Naive thymus-derived CD8-positive, alpha-beta T cell (primary cell): ENCODE results near the gene RNF13. TPM values are rescaled to one million over a fixed set of nuclear protein-coding genes. Genes with fewer than 3 reads are reported as not detected.
A peak's percentile ranks its signal among the peaks of the same experiment; 100 is the strongest.

Source experiments
- ATAC-seq, 2 donors: fragments of 150-1000 bp; cut with Tn5 transposase in 1 of 2; sonication (Bioruptor Pico), chemical (Tn5 transposase) in 1 of 2; 1 replicate in 1 of 2; 2 replicates in 1 of 2; pipeline ENCODE4 v1.10.0; 2021; ENCODE audit warnings: mild to moderate bottlenecking in 2 of 2, moderate library complexity in 2 of 2
- POLR2A ChIA-PET: fragments of 350-600 bp; sonication (Branson Sonifier 250); formaldehyde crosslinking; loops from one replicate; lab custom pipeline; 2021; ENCODE audit warnings: antibody characterized with exemption; lab: Charles Lee
- DNase-seq, 10 donors: peaks; one replicate each; pipeline versions ENCODE4 v3.0.0 to v3.0.0-alpha.2; 2020 to 2022
- H3K27ac Mint-ChIP-seq, 10 donors: one replicate each; pipeline ENCODE4 v1.8.0; 2020 to 2022; ENCODE audit warnings: mild to moderate bottlenecking in 10 of 10, mixed read lengths in 10 of 10, moderate library complexity in 4 of 10, inconsistent platforms in 1 of 10
- H3K27me3 Mint-ChIP-seq, 5 donors: one replicate each; pipeline ENCODE4 v1.8.0; 2021 to 2022; ENCODE audit warnings: mixed read lengths in 5 of 5
- H3K36me3 Mint-ChIP-seq, 3 donors: one replicate each; pipeline ENCODE4 v1.8.0; 2020 to 2022; ENCODE audit warnings: mixed read lengths in 3 of 3, mild to moderate bottlenecking in 2 of 3, inconsistent platforms in 1 of 3
- H3K4me1 Mint-ChIP-seq, 4 donors: one replicate each; pipeline ENCODE4 v1.8.0; 2021 to 2022; ENCODE audit warnings: mixed read lengths in 4 of 4
- H3K4me3 Mint-ChIP-seq, 10 donors: one replicate each; pipeline ENCODE4 v1.8.0; 2020 to 2022; ENCODE audit warnings: mild to moderate bottlenecking in 10 of 10, mixed read lengths in 10 of 10, moderate library complexity in 6 of 10, inconsistent platforms in 1 of 10
- H3K9me3 Mint-ChIP-seq, 9 donors: one replicate each; pipeline ENCODE4 v1.8.0; 2020 to 2022; ENCODE audit warnings: mixed read lengths in 9 of 9, mild to moderate bottlenecking in 3 of 9, inconsistent platforms in 1 of 9, moderate library complexity in 1 of 9
- polyA plus RNA-seq, 3 donors: library from polyadenylated mRNA; unstranded; fragments of 300-500 nt; fragmentation: Illumina TruSeq; gene quantifications; one replicate each; pipeline ENCODE4 v1.2.3, GENCODE V29; 2021
- total RNA-seq, 8 experiments: library from RNA in 2 of 8; stranded (reverse) in 2 of 8; gene quantifications; one replicate each; pipeline ENCODE4 v1.2.3 and lab custom pipeline; 2021 to 2026

The RNF13 gene
- total and polyA plus RNA-seq, 5 experiments from 2014 or later: 75.8 to 136 (median 84.1) TPM

DNA sequence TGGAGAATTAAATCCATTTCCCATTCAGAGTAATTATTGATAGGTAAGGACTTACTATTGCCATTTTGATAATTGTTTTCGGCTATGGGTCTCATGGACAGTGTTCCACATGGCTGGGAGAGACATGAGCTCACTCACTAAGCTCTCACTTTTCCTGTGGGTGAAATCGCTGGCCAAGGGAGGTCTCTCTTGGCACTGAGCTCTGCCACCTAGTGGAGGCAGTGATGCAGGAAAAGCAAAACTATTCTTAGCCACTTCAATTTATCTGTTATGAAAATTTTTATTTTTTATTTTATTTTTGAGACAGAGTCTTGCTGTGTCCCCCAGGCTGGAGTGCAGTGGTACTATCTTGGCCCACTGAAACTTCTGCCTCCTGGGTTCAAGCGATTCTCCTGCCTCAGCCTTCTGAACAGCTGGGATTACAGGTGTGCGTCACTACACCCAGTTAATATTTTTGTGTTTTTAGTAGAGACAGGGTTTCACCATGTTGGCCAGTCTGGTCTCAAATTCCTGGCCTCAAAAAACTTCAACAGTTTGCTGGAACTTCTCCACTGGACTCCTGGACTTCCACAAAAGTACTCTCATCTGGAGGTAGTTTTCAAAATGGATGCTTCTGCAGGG lies 4.7 kb upstream of the RNF13 start:
- POLR2A ChIA-PET: interaction anchor here (0.5 to 0.6 kb wide), 2 partner anchors 47 to 173 kb away, joined by 5 read pairs; no protein-coding TSS in a partner anchor
- Mint-ChIP-seq H3K4me1 (peaks cover 5 to 19% (median 8%) of the 10 kb centered on the region in 4 donors), H3K27ac (no peak overlapping the region), H3K4me3 (no peak overlapping the region), H3K36me3 (no peaks in the 10 kb centered on the region), H3K27me3 (peaks cover 0 to 13% (median 7%) of the 10 kb centered on the region in 5 donors), H3K9me3 (peaks cover 0 to 2% (median 0%) of the 10 kb centered on the region in 9 donors)
- DNase-seq (peak; percentile 17 to 75 (median 42)), ATAC-seq (no peak)

DNA sequence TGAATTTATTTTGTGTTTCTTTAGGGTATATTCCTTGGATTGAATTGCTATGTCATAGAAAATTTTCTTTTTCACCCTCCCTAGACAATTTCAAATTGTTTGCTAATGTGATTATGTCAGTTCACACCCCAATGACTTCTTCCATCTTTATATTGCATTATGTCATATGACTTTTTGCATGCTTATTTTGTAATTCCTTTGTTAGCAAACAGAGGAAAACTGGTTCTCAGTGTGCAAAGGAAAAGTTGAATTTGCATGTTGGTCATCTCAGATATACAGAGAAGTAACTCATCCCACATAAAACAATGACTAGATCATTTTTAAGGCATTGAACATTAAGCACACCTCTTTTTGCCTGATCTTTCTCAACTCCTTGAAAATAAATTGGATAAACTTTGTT lies 3.3 kb upstream of the RNF13 start:
- POLR2A ChIA-PET: no interaction called here
- H3K27me3 Mint-ChIP-seq: peaks cover 0 to 12% (median 7%) of the 10 kb centered on the region in 5 donors
- H3K4me1 Mint-ChIP-seq: peaks cover 13 to 30% (median 18%) of the 10 kb centered on the region in 4 donors
- no peak for DNase-seq
- no peaks in the 10 kb centered on the region for H3K9me3 Mint-ChIP-seq
- H3K36me3 Mint-ChIP-seq: no peaks in the 10 kb centered on the region
- ATAC-seq: no peak
- no peak overlapping the region for H3K4me3 Mint-ChIP-seq
- no peak overlapping the region for H3K27ac Mint-ChIP-seq

DNA sequence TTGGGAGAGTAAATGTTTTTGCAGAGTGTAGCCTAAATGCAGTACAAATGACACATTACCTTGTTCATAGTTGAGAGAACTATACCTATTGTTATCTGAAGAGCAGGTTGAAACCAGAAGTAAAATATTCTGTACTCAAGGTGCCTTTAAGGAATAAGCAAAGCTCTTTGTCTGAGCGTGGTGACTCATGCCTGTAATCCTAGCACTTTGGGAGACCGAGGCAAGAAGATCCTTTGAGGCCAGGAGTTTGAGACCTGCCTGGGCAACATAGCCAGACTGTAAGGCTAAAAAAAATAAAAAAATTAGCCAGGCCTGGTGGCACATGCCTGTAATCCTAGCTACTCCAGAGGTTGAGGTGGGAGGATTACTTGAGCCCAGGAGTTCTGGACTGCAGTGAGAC lies 2.2 kb upstream of the RNF13 start:
- POLR2A ChIA-PET: interaction anchor here (0.7 kb wide), 1 partner anchor 100 kb away, joined by 3 read pairs; no protein-coding TSS in a partner anchor
- H3K4me1 Mint-ChIP-seq: peaks cover 20 to 41% (median 28%) of the 10 kb centered on the region in 4 donors
- no peak for ATAC-seq
- H3K36me3 Mint-ChIP-seq: no peaks in the 10 kb centered on the region
- H3K27ac Mint-ChIP-seq: no peak overlapping the region
- H3K27me3 Mint-ChIP-seq: peaks cover 0 to 10% (median 5%) of the 10 kb centered on the region in 5 donors
- DNase-seq: no peak
- H3K9me3 Mint-ChIP-seq: no peaks in the 10 kb centered on the region
- H3K4me3 Mint-ChIP-seq: no peak overlapping the region

DNA sequence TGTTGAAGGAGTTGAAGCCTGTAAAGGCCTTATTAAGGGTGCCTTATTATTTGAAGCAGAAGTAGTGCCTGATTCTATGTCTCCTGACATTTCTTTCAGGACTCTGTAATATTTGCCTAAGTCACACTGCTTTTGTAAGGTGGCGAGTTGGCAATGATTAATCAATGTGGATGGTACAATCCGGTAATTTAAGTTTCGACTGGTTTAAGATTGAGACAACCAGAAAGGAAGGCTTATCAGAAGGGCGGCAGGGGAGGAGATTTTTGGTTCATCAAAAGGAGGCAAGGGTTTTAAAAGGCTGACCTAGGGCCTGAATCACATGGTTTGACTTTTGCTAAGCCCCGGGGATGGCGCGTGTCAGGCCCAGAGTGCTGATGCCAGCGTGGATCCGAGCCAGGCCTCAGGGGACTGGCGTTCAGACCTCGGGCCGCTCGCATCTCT lies 830 bp upstream of the RNF13 start:
- ATAC-seq: no peak
- POLR2A ChIA-PET: interaction anchor here (1.0 to 2.4 kb wide), 4 partner anchors 55 to 682 kb away, joined by 3 to 11 read pairs (median 4); partner anchors contain the start of genes COMMD2, HPS3 and TSC22D2

DNA sequence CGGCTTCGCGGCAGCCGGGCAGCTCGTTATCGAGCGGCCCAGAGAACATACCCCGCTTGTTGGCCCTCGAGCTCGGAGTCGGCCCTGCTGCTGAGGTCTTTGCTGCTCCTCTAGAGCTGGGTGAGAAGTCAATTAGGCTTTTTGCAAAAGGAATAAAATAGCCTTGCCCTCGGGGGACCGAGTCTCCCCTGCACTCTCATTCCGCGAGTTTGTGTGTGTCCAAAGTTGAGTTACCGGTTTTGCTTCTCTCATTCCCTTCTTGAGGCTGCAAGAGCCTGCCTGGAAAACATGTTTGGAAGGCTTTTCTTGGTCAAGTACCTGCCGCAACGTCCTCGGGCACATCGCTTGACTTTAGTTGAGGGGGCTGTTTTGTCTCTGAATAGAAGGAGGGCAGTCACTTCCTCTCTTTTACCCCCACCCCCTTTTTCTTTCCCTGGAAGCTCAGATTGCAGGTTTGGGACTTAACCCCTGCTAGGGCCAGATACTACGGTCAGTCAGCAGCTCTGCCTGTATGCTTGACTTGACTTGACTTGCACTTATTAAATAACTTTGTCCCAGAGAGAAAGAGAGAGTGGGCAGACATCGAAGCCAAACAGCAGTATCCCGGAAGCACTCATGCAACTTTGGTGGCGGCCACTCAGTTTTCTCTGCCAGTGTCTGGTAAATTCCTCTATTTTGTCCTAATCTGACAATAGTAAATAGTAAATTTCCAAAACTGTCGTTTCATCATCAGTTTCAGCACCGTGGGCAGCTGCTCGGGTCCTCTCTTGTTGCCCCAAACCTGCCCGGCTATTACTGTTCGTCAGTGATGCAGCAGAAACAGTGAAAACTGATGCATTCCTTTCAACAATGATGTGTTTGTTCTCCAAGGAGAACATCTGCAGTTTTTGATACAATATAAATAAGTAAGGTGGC lies 609 bp downstream of the RNF13 start:
- H3K27me3 Mint-ChIP-seq: no peaks in the 10 kb centered on the region
- H3K4me3 Mint-ChIP-seq: peak overlapping the region; percentile 94 to 100 (median 99)
- H3K4me1 Mint-ChIP-seq: peaks cover 39 to 60% (median 54%) of the 10 kb centered on the region in 4 donors
- ATAC-seq: peak; percentile 28 to 32
- H3K36me3 Mint-ChIP-seq: peaks cover 0 to 3% (median 0%) of the 10 kb centered on the region in 3 donors
- no peaks in the 10 kb centered on the region for H3K9me3 Mint-ChIP-seq
- peak in 4 of 10 donors; percentile 12 to 30 (median 22) for DNase-seq
- peak overlapping the region; percentile 96 to 100 (median 99) for H3K27ac Mint-ChIP-seq
- POLR2A ChIA-PET: interaction anchor here (0.5 to 2.4 kb wide), 6 partner anchors 57 to 822 kb away, joined by 3 to 11 read pairs (median 3); partner anchors contain the start of genes COMMD2, HPS3, SELENOT and TSC22D2

More for the DNA sequence above, 830 bp upstream of the RNF13 start:
- H3K27me3 Mint-ChIP-seq: peaks cover 0 to 6% (median 3%) of the 10 kb centered on the region in 5 donors
- DNase-seq: no peak
- peak overlapping the region; percentile 96 to 100 (median 99) for H3K27ac Mint-ChIP-seq
- H3K36me3 Mint-ChIP-seq: no peaks in the 10 kb centered on the region
- peaks cover 28 to 50% (median 42%) of the 10 kb centered on the region in 4 donors for H3K4me1 Mint-ChIP-seq
- H3K4me3 Mint-ChIP-seq: peak overlapping the region; percentile 94 to 100 (median 99)
- no peaks in the 10 kb centered on the region for H3K9me3 Mint-ChIP-seq

DNA sequence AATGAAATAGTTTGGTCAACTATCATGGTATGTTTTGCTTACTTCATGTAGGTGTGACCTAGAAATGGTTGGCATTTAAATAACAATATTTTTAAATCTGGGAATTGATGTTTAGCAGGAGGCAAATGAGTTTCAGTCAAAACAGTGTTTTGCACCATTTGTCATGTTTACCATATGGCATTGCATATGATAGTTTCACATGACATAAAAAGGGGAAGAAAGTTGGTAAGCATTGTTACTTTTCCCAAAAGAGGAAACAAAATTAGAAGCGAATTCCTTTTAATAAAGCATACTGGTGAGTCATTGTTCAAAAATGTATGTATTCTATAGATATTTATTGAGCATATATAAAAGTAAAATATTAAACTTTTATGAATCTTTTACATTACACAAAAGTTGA lies 2.3 kb downstream of the RNF13 start:
- H3K9me3 Mint-ChIP-seq: no peaks in the 10 kb centered on the region
- H3K27ac Mint-ChIP-seq: peak overlapping the region in 1 of 10 donors; percentile 34
- ATAC-seq (no peak), DNase-seq (no peak)
- peaks cover 0 to 5% (median 0%) of the 10 kb centered on the region in 3 donors for H3K36me3 Mint-ChIP-seq
- H3K27me3 Mint-ChIP-seq: no peaks in the 10 kb centered on the region
- POLR2A ChIA-PET: no interaction called here
- peak overlapping the region in 9 of 10 donors; percentile 34 to 100 (median 98) for H3K4me3 Mint-ChIP-seq
- H3K4me1 Mint-ChIP-seq: peaks cover 43 to 72% (median 66%) of the 10 kb centered on the region in 4 donors

DNA sequence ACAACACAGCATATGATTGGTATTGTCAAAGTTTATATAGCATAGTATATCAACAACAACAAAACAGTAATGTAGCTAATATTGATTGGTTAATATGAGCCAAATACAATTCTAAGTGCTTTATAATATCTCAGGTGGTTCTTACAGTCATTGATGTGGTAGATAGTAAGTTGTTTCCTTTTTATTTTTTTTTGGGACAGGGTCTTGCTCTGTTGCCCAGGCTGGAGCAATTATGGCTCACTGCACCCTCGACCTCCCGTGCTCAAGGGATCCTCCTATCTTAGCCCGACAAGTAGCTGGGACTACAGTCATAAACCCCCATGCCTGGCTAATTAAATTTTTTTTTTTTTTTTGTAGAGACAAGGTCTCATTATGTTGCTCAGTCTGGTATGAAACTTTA lies 2.7 kb downstream of the RNF13 start:
- DNase-seq (no peak), ATAC-seq (no peak)
- POLR2A ChIA-PET: no interaction called here
- peak overlapping the region in 7 of 10 donors; percentile 24 to 99 (median 52) for H3K4me3 Mint-ChIP-seq
- no peaks in the 10 kb centered on the region for H3K27me3 Mint-ChIP-seq
- peaks cover 43 to 76% (median 67%) of the 10 kb centered on the region in 4 donors for H3K4me1 Mint-ChIP-seq
- peaks cover 0 to 5% (median 0%) of the 10 kb centered on the region in 3 donors for H3K36me3 Mint-ChIP-seq
- H3K27ac Mint-ChIP-seq: peak overlapping the region in 1 of 10 donors; percentile 34
- no peaks in the 10 kb centered on the region for H3K9me3 Mint-ChIP-seq

DNA sequence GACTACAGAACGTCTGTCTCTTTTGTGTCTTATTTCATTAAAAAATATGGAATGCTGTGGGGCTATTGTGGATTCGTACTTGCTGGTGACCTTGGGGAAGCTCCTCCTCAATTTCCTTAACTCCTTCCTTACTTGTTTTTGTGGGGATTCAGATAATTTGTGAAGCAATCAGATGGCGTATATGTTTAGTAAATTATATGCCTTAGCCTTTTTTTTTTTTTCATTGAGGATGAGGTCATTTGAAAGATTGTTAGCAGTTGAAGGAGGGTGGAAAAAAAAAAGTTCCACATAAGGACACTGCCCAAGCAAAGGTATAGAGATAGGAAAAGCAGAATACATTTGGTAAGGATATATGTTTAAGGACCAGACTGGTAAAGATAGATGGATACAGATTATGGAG lies 3.3 kb downstream of the RNF13 start:
- peaks cover 0 to 5% (median 0%) of the 10 kb centered on the region in 3 donors for H3K36me3 Mint-ChIP-seq
- H3K4me3 Mint-ChIP-seq: peak overlapping the region in 6 of 10 donors; percentile 2 to 99 (median 23)
- POLR2A ChIA-PET: no interaction called here
- no peak overlapping the region for H3K27ac Mint-ChIP-seq
- H3K4me1 Mint-ChIP-seq: peaks cover 43 to 80% (median 69%) of the 10 kb centered on the region in 4 donors
- no peaks in the 10 kb centered on the region for H3K9me3 Mint-ChIP-seq
- DNase-seq: no peak
- no peak for ATAC-seq
- H3K27me3 Mint-ChIP-seq: no peaks in the 10 kb centered on the region

DNA sequence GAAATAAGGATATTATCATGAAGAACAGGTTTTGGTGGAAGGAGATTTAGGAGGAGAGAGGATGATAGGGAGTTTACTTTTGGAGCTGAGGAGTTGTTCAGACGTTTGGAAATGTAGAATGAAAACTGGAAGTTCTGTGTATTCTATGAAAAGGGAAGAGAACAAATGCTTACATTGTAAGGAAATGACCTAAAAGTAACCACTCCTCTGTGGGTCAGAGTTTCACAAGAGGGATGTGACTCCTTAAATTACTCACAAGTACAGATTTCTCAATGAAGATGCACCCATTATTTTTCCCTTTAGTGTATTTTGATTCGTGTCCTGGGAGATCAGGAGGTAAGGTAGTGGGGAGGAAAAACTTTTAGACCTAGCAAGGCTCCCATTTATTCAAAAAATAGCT lies 4.0 kb downstream of the RNF13 start:
- H3K9me3 Mint-ChIP-seq: no peaks in the 10 kb centered on the region
- ATAC-seq (no peak), DNase-seq (no peak)
- H3K4me3 Mint-ChIP-seq: peak overlapping the region in 4 of 10 donors; percentile 6 to 99 (median 34)
- H3K4me1 Mint-ChIP-seq: peaks cover 46 to 86% (median 74%) of the 10 kb centered on the region in 4 donors
- H3K27me3 Mint-ChIP-seq: no peaks in the 10 kb centered on the region
- H3K36me3 Mint-ChIP-seq: peaks cover 0 to 6% (median 5%) of the 10 kb centered on the region in 3 donors
- POLR2A ChIA-PET: no interaction called here
- H3K27ac Mint-ChIP-seq: no peak overlapping the region

DNA sequence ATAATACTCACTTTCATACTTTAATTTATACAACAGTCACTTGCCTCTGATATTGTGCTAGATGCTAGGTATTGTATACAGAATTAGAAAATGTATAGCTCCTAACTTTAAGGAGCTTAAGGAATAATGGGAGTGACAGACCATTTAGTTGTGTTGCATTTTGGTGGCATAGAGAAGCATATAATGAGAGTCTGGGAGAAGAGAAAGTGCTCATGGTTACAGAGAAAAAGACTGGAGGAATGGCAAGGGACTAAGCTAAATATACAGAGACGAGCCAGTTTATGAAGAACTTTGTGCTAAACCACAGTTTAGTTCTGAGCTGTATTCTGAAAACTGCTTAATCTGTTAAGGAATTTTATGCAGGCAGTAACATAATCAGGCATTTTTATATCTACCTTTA lies 6.4 kb downstream of the RNF13 start:
- Mint-ChIP-seq H3K27ac (no peak overlapping the region), H3K27me3 (no peaks in the 10 kb centered on the region), H3K9me3 (peaks cover 0 to 9% (median 1%) of the 10 kb centered on the region in 9 donors), H3K4me3 (no peak overlapping the region), H3K4me1 (peaks cover 39 to 92% (median 74%) of the 10 kb centered on the region in 4 donors), H3K36me3 (peaks cover 2 to 17% (median 12%) of the 10 kb centered on the region in 3 donors)
- no peak for DNase-seq
- POLR2A ChIA-PET: no interaction called here
- ATAC-seq: no peak

DNA sequence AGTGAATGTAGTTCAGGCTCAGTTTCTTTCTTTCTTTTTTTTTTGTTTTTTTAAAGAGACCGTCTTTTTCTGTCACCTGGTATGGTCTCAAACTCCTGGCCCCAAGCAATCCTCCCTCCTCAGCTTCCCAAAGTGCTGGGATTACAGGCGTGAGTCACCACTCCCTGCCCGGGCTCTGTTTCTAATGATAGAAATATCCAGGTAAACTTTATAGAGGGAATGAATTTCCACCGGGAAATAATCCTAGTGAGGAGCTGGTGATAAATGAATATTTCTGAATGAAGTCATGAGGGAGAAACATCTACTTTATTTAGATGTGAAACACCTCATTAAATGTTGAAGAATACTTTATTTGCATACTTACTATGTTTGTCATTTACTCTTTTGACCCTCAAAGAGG lies 7.2 kb downstream of the RNF13 start:
- H3K27me3 Mint-ChIP-seq: no peaks in the 10 kb centered on the region
- DNase-seq (no peak), ATAC-seq (no peak)
- POLR2A ChIA-PET: no interaction called here
- H3K36me3 Mint-ChIP-seq: peaks cover 2 to 17% (median 12%) of the 10 kb centered on the region in 3 donors
- H3K4me1 Mint-ChIP-seq: peaks cover 36 to 85% (median 68%) of the 10 kb centered on the region in 4 donors
- no peak overlapping the region for H3K27ac Mint-ChIP-seq
- H3K4me3 Mint-ChIP-seq: peak overlapping the region in 3 of 10 donors; percentile 5 to 34 (median 7)
- H3K9me3 Mint-ChIP-seq: peaks cover 0 to 9% (median 1%) of the 10 kb centered on the region in 9 donors

DNA sequence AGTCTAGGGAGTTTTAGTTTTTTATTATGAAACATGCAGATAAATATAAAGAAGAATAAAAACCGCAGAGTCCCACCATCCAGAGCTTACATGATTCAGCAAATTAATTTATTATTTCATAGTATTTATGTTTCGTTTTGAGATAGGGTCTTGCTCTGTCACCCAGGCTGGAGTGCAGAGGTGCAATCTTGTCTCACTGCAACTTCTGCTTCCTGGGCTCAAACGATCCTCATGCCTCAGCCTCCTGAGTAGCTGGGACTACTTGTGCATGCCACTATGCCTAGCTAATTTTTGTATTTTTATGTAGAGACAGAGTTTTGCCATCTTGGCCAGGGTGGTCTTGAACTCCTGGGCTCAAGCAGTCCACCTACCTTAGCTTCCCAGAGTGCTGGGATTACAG lies 13.6 kb downstream of the RNF13 start:
- no peak for ATAC-seq
- Mint-ChIP-seq H3K9me3 (peaks cover 0 to 39% (median 20%) of the 10 kb centered on the region in 9 donors), H3K4me1 (peaks cover 17 to 41% (median 33%) of the 10 kb centered on the region in 4 donors)

More for the DNA sequence above, 13.6 kb downstream of the RNF13 start:
- POLR2A ChIA-PET: no interaction called here
- Mint-ChIP-seq H3K4me3 (no peak overlapping the region), H3K27me3 (no peaks in the 10 kb centered on the region), H3K27ac (no peak overlapping the region), H3K36me3 (peaks cover 11 to 38% (median 21%) of the 10 kb centered on the region in 3 donors)
- no peak for DNase-seq
